Transverse colon (tissue), 3 donors: ENCODE data around the gene LGI2.

ENCODE experiments used
- EP300 ChIP-seq: sonication (generic); formaldehyde crosslinking; IDR thresholded peaks from one replicate; pipeline ENCODE4 v1.6.1; 2017; ENCODE audit warnings: antibody characterized with exemption, low read depth
- POLR2A ChIP-seq: fragments of 450-650 bp; IDR thresholded peaks from one replicate; pipeline ENCODE4 v1.6.1; 2016; ENCODE audit warnings: antibody characterized with exemption, mild to moderate bottlenecking, moderate library complexity
- TF ChIP-seq, protein P1 (sequence below), 5 experiments: fragments of 200-600 bp in 3 of 5; fragments of 450-650 bp in 2 of 5; sonication (generic) in 3 of 5; IDR thresholded peaks; 1 replicate in 2 of 5; 2 replicates in 3 of 5; pipeline ENCODE4 v1.5.1; 2016 to 2017; ENCODE audit warnings: antibody characterized with exemption in 5 of 5, inconsistent platforms in 3 of 5, mild to moderate bottlenecking in 2 of 5, moderate library complexity in 1 of 5

DNA sequence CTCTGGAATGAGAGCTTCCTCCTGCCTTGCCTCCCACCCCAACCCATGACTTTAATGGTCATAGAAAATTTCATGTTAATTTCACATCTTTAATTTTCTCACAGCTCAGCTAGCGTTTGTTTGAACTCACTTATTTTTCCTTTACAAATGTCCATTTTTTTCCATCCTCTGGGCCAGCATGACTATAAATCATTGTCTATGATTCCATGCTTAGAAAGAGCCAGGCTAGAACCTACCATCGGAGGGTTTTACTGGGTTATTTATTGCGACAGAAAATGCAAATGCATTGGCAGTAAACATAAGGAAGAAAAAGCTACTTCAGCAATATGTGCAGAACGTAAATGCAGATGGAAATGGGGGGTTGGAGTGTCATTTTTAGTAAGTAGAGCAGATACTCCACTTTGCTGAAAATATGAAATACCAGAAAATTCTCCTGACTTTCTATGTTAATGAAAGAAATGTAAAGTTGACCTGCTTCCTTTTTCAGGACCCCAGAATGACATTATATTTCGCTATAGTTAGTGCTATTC, 37.1 kb downstream of the LGI2 start:
- TF ChIP-seq, protein P1, sequence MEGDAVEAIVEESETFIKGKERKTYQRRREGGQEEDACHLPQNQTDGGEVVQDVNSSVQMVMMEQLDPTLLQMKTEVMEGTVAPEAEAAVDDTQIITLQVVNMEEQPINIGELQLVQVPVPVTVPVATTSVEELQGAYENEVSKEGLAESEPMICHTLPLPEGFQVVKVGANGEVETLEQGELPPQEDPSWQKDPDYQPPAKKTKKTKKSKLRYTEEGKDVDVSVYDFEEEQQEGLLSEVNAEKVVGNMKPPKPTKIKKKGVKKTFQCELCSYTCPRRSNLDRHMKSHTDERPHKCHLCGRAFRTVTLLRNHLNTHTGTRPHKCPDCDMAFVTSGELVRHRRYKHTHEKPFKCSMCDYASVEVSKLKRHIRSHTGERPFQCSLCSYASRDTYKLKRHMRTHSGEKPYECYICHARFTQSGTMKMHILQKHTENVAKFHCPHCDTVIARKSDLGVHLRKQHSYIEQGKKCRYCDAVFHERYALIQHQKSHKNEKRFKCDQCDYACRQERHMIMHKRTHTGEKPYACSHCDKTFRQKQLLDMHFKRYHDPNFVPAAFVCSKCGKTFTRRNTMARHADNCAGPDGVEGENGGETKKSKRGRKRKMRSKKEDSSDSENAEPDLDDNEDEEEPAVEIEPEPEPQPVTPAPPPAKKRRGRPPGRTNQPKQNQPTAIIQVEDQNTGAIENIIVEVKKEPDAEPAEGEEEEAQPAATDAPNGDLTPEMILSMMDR (IDR thresholded peaks at IDR 0.05), result no peak
- TF ChIP-seq POLR2A (no peak), EP300 (no peak)
